ENCODE data around the gene BHLHA9. TPM values are rescaled to one million over a fixed set of nuclear protein-coding genes. Genes with fewer than 3 reads are reported as not detected.
"Not testable (repeated sequence)": the region's sequence is repeated elsewhere in the genome, so short reads cannot be mapped to it uniquely, and the experiment has no call there.

Gene BHLHA9
- total and polyA plus RNA-seq, 8 donors, result not detected

- H3K9me3 ChIP-seq, result no peaks in the 10 kb centered on the region
- DNase-seq, result no peak
These were observed 34.8 kb downstream of the BHLHA9 start for GRCh38 chr17:1304962-1305563.

GRCh38 chr17:1307829-1308228 lies 37.6 kb downstream of the BHLHA9 start:
- intact Hi-C loops (cut with DNase I); H3K36me3 ChIP-seq; ATAC-seq; DNase-seq; H3K4me3 ChIP-seq; H3K9me3 ChIP-seq; H3K4me1 ChIP-seq; H3K27ac ChIP-seq: not testable (repeated sequence)
- H3K27me3 ChIP-seq, result peaks cover 0 to 37% of the 10 kb centered on the region in 2 donors

More at GRCh38 chr17:1304962-1305563, 34.8 kb downstream of the BHLHA9 start:
- no peak overlapping the region for H3K4me3 ChIP-seq
- TF ChIP-seq CTCF (IDR thresholded peaks at IDR 0.05), result no peak
- intact Hi-C loops (cut with DNase I), result no loop called here
- no peaks in the 10 kb centered on the region for H3K36me3 ChIP-seq
- no peak overlapping the region for H3K27ac ChIP-seq
- ATAC-seq, result no peak
- no peaks in the 10 kb centered on the region for H3K4me1 ChIP-seq
- H3K27me3 ChIP-seq, result peaks cover 0 to 43% of the 10 kb centered on the region in 2 donors

- DNase-seq (peak in 1 of 4 donors; percentile 33), ATAC-seq (no peak)
- Histone ChIP-seq H3K4me3 (no peak overlapping the region), H3K36me3 (no peaks in the 10 kb centered on the region), H3K27me3 (peaks cover 0 to 56% of the 10 kb centered on the region in 2 donors), H3K4me1 (no peaks in the 10 kb centered on the region), H3K9me3 (no peaks in the 10 kb centered on the region), H3K27ac (no peak overlapping the region)
- intact Hi-C loops (cut with DNase I), result no loop called here
- no peak for TF ChIP-seq CTCF (IDR thresholded peaks at IDR 0.05)
These were observed 42.1 kb downstream of the BHLHA9 start for GRCh38 chr17:1312261-1312870.

GRCh38 chr17:1313270-1314005 lies 43.2 kb downstream of the BHLHA9 start:
- TF ChIP-seq CTCF (IDR thresholded peaks at IDR 0.05), result no peak
- no peak overlapping the region for H3K27ac ChIP-seq
- intact Hi-C loops (cut with DNase I), result no loop called here
- peaks cover 0 to 54% of the 10 kb centered on the region in 2 donors for H3K27me3 ChIP-seq
- ATAC-seq, result no peak
- no peaks in the 10 kb centered on the region for H3K9me3 ChIP-seq
- H3K4me1 ChIP-seq, result no peaks in the 10 kb centered on the region
- H3K36me3 ChIP-seq, result no peaks in the 10 kb centered on the region
- DNase-seq, result peak in 1 of 4 donors; percentile 3
- H3K4me3 ChIP-seq, result no peak overlapping the region

GRCh38 chr17:1315409-1315808 lies 45.2 kb downstream of the BHLHA9 start:
- H3K27ac ChIP-seq, result no peak overlapping the region
- intact Hi-C loops (cut with DNase I), result no loop called here
- H3K4me3 ChIP-seq, result no peak overlapping the region
- no peaks in the 10 kb centered on the region for H3K9me3 ChIP-seq
- H3K27me3 ChIP-seq, result peaks cover 0 to 65% of the 10 kb centered on the region in 2 donors
- H3K4me1 ChIP-seq, result no peaks in the 10 kb centered on the region
- no peaks in the 10 kb centered on the region for H3K36me3 ChIP-seq
- ATAC-seq (no peak), DNase-seq (peak in 1 of 4 donors; percentile 30)
- TF ChIP-seq CTCF (IDR thresholded peaks at IDR 0.05), result no peak
